Ascending aorta (tissue), 2 donors: ENCODE measurements around the gene NCOA6. TPM values are rescaled to one million over a fixed set of nuclear protein-coding genes. Genes with fewer than 3 reads are reported as not detected.

Experiments
- DNase-seq, 2 donors: peaks; one replicate each; pipeline ENCODE4 v3.0.0-alpha.2; 2019; ENCODE audit warnings: low spot score in 2 of 2
- H3K27ac ChIP-seq, 2 donors: fragments of 200-600 bp; sonication (generic); one replicate each; pipeline ENCODE4 v1.5.1; 2016 to 2017; ENCODE audit warnings: mild to moderate bottlenecking in 1 of 2
- H3K27me3 ChIP-seq: fragments of 200-600 bp; sonication (generic); one replicate; pipeline ENCODE4 v1.5.1; 2017
- H3K36me3 ChIP-seq, 2 donors: fragments of 200-600 bp; sonication (generic); one replicate each; pipeline ENCODE4 v1.5.1; 2016
- H3K4me1 ChIP-seq, 2 donors: fragments of 200-600 bp; sonication (generic); one replicate each; pipeline ENCODE4 v1.5.1; 2016 to 2017; ENCODE audit warnings: mild to moderate bottlenecking in 1 of 2
- H3K4me3 ChIP-seq, 2 donors: fragments of 200-600 bp; sonication (generic); one replicate each; pipeline ENCODE4 v1.5.1; 2016 to 2017; ENCODE audit warnings: mild to moderate bottlenecking in 1 of 2
- H3K9me3 ChIP-seq, 2 donors: fragments of 200-600 bp; sonication (generic); one replicate each; pipeline ENCODE4 v1.5.1; 2016
- intact Hi-C: fragments of 100-400 bp; cut with DNase I; formaldehyde crosslinking; loops from one replicate; pipeline ENCODE4 v1.15.1; 2023
- total RNA-seq: library from RNA; depleted of rRNA; stranded (reverse); fragments of >200 nt; gene quantifications from one replicate; pipeline ENCODE4 v1.1.0, GENCODE V29; 2016
- TF ChIP-seq, protein P1 (sequence below), 3 experiments: fragments of 200-600 bp in 2 of 3; fragments of 450-650 bp in 1 of 3; sonication (generic) in 2 of 3; IDR thresholded peaks; one replicate each; pipeline ENCODE4 v1.5.1; 2016 to 2019; ENCODE audit warnings: antibody characterized with exemption in 3 of 3, mild to moderate bottlenecking in 1 of 3, moderate library complexity in 1 of 3

NCOA6 gene
- total RNA-seq, 1 donor from 2014 or later, result 21.6 TPM

DNA sequence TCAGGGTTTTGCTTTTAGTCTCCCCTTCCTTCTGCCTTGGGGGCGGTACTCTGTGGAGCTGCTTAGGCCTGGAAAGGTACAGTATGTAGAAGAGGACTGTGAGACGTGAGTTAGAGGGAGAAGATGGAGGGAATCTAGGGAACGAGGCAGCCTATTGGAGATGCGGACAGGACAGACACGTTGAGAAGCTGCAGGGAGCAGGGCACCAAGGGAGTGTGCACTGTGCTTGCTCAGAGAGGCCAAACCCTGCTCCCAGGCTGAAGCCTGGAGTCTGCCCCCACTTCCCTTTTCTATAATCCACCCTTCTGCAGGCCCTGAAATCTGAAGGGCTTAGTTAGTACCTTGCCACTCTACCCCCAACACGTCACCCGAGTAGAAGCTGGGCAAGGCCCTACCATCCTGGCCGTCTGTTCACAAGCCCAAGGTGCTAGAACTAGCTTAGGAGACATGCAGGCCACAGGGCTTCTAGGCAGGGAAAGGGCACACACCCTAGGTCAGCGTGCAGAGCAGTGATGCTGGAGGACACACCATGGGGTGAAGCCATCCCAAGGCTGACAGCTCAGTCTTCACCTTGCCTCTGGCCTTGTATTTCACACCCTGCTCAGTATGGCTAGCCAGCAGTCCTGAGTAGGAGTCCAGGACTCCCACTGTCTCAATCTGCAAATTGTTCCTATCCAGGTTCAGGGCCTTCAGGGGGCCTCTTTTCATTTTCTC lies 114.4 kb downstream of the NCOA6 start:
- H3K27me3 ChIP-seq, result no peaks in the 10 kb centered on the region
- no peak overlapping the region for H3K4me3 ChIP-seq
- TF ChIP-seq, protein P1, sequence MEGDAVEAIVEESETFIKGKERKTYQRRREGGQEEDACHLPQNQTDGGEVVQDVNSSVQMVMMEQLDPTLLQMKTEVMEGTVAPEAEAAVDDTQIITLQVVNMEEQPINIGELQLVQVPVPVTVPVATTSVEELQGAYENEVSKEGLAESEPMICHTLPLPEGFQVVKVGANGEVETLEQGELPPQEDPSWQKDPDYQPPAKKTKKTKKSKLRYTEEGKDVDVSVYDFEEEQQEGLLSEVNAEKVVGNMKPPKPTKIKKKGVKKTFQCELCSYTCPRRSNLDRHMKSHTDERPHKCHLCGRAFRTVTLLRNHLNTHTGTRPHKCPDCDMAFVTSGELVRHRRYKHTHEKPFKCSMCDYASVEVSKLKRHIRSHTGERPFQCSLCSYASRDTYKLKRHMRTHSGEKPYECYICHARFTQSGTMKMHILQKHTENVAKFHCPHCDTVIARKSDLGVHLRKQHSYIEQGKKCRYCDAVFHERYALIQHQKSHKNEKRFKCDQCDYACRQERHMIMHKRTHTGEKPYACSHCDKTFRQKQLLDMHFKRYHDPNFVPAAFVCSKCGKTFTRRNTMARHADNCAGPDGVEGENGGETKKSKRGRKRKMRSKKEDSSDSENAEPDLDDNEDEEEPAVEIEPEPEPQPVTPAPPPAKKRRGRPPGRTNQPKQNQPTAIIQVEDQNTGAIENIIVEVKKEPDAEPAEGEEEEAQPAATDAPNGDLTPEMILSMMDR (IDR thresholded peaks at IDR 0.05), result no peak
- no peak overlapping the region for H3K27ac ChIP-seq
- peaks cover 6% of the 10 kb centered on the region in 2 donors for H3K4me1 ChIP-seq
- DNase-seq, result no peak
- intact Hi-C loops, result loop anchor here (1.0 kb wide), 1 partner anchor 34 kb away; the partner anchor contains the start of gene PIGU
- peaks cover 14 to 20% of the 10 kb centered on the region in 2 donors for H3K36me3 ChIP-seq
- no peaks in the 10 kb centered on the region for H3K9me3 ChIP-seq

DNA sequence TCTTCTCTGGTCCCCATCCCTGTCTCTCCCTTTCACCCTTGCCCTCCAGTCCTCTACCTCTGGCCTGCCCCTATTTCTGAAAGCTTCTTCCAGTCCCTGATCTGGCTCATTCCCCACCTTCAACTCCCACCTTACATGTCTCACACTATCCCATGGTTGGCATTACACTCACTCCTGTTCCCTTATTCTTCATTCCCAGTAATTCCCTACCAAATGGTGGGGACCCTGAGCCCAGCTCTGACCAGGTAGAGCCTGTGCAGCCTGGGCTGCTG lies 114.9 kb downstream of the NCOA6 start:
- no peak overlapping the region for H3K27ac ChIP-seq
- H3K4me1 ChIP-seq, result peaks cover 6% of the 10 kb centered on the region in 2 donors
- peaks cover 10 to 18% of the 10 kb centered on the region in 2 donors for H3K36me3 ChIP-seq
- no peaks in the 10 kb centered on the region for H3K9me3 ChIP-seq
- intact Hi-C loops, result loop anchor here (1.0 kb wide), 1 partner anchor 33 kb away; the partner anchor contains the start of gene PIGU
- DNase-seq, result no peak
- no peaks in the 10 kb centered on the region for H3K27me3 ChIP-seq
- peak overlapping the region in 1 of 2 donors; percentile 78 for H3K4me3 ChIP-seq
- TF ChIP-seq, protein P1 (IDR thresholded peaks at IDR 0.05), result no peak

DNA sequence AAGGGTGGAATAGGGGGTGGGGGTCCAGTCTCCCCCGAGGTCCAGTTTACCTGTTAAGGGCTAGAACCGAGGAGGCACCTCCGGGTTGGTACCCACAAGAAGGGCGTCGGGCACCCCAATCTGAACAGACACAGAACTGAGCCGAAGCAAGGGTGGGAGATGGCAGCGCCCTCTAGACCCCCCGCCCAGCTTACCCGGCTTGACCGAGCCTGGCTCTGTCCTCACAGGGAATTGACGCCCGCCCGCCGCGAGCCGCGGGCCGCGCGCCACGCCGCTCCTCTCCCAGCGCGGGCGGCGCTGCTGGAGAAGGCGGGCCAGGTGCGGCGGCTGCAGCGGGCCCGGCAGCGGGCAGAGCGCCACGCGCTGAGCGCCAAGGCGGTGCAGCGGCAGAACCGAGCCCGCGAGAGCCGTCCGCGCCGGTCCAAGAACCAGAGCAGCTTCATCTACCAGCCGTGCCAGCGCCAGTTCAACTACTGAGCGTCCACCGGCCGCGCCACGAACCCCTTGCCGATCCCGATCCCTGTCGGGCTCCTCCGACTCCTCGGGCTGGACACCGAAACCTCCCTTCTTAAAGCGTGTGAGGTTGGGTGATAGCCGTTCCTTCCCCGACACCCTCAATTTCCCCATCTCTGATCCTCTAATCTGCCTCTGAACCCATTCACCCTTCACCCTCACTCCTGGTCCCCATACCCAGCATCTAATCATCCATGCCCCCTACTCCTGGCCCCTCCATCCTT lies 115.5 kb downstream of the NCOA6 start:
- H3K9me3 ChIP-seq, result no peaks in the 10 kb centered on the region
- H3K4me1 ChIP-seq, result peaks cover 6 to 9% of the 10 kb centered on the region in 2 donors
- TF ChIP-seq, protein P1 (IDR thresholded peaks at IDR 0.05), result peak in 1 of 3 experiments; percentile 4
- DNase-seq, result peak in 1 of 2 donors; percentile 80
- peak overlapping the region; percentile 76 to 78 for H3K4me3 ChIP-seq
- H3K27me3 ChIP-seq, result no peaks in the 10 kb centered on the region
- intact Hi-C loops, result loop anchor here (1.0 to 10.0 kb wide), 4 partner anchors 33 to 1035 kb away; partner anchors contain the start of genes ACSS2, DYNLRB1, PIGU and RBM39
- peak overlapping the region; percentile 73 to 88 for H3K27ac ChIP-seq
- H3K36me3 ChIP-seq, result peaks cover 6 to 13% of the 10 kb centered on the region in 2 donors

DNA sequence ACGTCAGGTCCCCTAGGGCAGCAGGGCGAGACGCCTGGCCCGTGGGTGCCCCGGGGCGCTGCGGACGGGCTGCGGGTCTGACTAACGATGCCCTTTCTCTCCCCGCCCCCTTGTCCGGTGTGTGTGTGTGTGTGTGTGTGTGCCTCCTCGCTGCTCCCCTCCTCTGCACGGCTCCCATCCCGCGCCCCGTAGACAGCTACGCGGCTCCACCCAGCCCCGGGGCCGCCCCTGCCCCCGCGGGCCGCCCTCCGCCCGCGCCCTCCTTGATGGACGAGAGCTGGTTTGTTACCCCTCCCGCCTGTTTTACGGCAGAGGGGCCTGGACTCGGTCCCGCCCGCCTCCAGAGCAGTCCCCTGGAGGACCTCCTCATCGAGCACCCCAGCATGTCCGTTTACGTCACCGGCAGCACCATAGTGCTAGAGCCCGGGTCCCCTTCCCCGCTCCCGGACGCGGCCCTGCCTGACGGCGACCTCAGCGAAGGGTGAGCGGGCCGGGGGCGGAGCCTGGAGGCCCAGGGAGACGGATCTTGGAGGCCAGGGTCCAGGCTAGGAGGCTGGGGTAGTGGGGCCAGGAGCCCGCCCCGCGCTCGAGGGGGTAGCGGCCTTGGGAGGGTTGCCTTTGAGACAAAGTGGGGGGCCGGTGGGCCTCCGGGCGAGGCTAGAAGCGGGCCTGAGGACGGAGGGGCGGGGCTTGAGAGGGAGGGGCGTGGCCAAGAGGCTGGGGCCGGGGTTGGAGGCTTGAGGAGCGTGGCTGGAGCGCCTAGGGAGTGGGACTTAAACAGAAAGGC lies 116.2 kb downstream of the NCOA6 start:
- H3K27ac ChIP-seq, result peak overlapping the region; percentile 73 to 88
- peak overlapping the region; percentile 76 to 78 for H3K4me3 ChIP-seq
- peak; percentile 18 to 92 for DNase-seq
- no peaks in the 10 kb centered on the region for H3K27me3 ChIP-seq
- H3K36me3 ChIP-seq, result peaks cover 6 to 7% of the 10 kb centered on the region in 2 donors
- intact Hi-C loops, result loop anchor here (5.0 to 10.0 kb wide), 3 partner anchors 168 to 1036 kb away; partner anchors contain the start of genes ACSS2, DYNLRB1 and RBM39
- peaks cover 10 to 13% of the 10 kb centered on the region in 2 donors for H3K4me1 ChIP-seq
- H3K9me3 ChIP-seq, result no peaks in the 10 kb centered on the region
- TF ChIP-seq, protein P1 (IDR thresholded peaks at IDR 0.05), result no peak

DNA sequence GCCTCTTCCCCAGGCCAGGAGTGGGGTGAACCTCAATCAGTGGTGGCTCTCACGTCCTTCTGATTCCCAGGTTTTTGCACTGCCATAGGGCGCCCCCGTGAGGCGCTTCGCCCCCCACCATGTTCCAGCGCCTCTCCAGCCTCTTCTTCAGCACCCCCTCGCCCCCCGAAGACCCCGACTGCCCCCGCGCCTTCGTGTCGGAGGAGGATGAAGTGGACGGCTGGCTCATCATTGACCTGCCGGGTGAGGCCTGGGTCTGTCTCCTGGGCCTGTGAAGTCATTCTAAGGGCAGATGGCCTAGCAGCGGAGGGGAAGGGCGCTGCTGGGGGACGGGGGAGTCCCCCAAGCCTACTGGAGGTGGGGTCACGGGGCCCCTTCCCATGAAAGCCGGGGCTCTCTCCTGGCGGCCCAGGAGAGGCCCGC lies 116.8 kb downstream of the NCOA6 start:
- H3K4me3 ChIP-seq, result peak overlapping the region; percentile 76 to 78
- H3K27ac ChIP-seq, result peak overlapping the region; percentile 73 to 88
- no peaks in the 10 kb centered on the region for H3K27me3 ChIP-seq
- H3K36me3 ChIP-seq, result peaks cover 2 to 4% of the 10 kb centered on the region in 2 donors
- peak in 1 of 2 donors; percentile 73 for DNase-seq
- intact Hi-C loops, result loop anchor here (5.0 to 10.0 kb wide), 3 partner anchors 169 to 1036 kb away; partner anchors contain the start of genes ACSS2, DYNLRB1 and RBM39
- H3K4me1 ChIP-seq, result peaks cover 10 to 14% of the 10 kb centered on the region in 2 donors
- TF ChIP-seq, protein P1 (IDR thresholded peaks at IDR 0.05), result peak in 2 of 3 experiments; percentile 31 to 52
- no peaks in the 10 kb centered on the region for H3K9me3 ChIP-seq
